Trophoblast cell (in vitro differentiated cells and primary cell): Measurements from ENCODE around the gene EXOC3L2.

Source experiments
- DNase-seq, 2 donors: peaks; one replicate each; pipeline ENCODE4 v3.0.0-alpha.2; 2016
- H2AFZ ChIP-seq: 2 replicates; pipeline ENCODE4 v1.6.1; 2013; ENCODE audit warnings: low read length, moderate library complexity, mild to moderate bottlenecking; ENCODE audit not compliant: insufficient read depth, poor library complexity
- H2AK5ac ChIP-seq: 2 replicates; pipeline ENCODE4 v1.6.1; 2013; ENCODE audit warnings: mild to moderate bottlenecking, low read length
- H2BK120ac ChIP-seq: 2 replicates; pipeline ENCODE4 v1.6.1; 2013; ENCODE audit warnings: low read length, mild to moderate bottlenecking, moderate library complexity; ENCODE audit not compliant: insufficient read depth, poor library complexity
- H2BK12ac ChIP-seq: 2 replicates; pipeline ENCODE4 v1.6.1; 2013; ENCODE audit warnings: mild to moderate bottlenecking, low read length, moderate library complexity
- H2BK5ac ChIP-seq: 2 replicates; pipeline ENCODE4 v1.6.1; 2013; ENCODE audit warnings: low read length, low read depth, moderate library complexity, mild to moderate bottlenecking; ENCODE audit not compliant: poor library complexity
- H3K14ac ChIP-seq: 2 replicates; pipeline ENCODE4 v1.6.1; 2013; ENCODE audit warnings: mild to moderate bottlenecking, low read length
- H3K18ac ChIP-seq: 2 replicates; pipeline ENCODE4 v1.6.1; 2013; ENCODE audit warnings: mild to moderate bottlenecking, low read length
- H3K23ac ChIP-seq: 2 replicates; pipeline ENCODE4 v1.6.1; 2013; ENCODE audit warnings: low read length
- H3K27ac ChIP-seq: 2 replicates; pipeline ENCODE4 v1.5.1; 2013; ENCODE audit warnings: low read depth, mild to moderate bottlenecking, inconsistent platforms, low read length, moderate library complexity
- H3K27me3 ChIP-seq: 2 replicates; pipeline ENCODE4 v1.6.1; 2013; ENCODE audit warnings: inconsistent platforms, mild to moderate bottlenecking, low read length, moderate library complexity; ENCODE audit not compliant: insufficient read depth
- H3K36me3 ChIP-seq, 2 experiments: 1 replicate in 1 of 2; 2 replicates in 1 of 2; pipeline ENCODE4 v1.6.1; 2013; ENCODE audit warnings: low read length in 2 of 2, mild to moderate bottlenecking in 2 of 2, moderate library complexity in 1 of 2; ENCODE audit not compliant: insufficient read depth in 2 of 2, control insufficient read depth in 1 of 2
- H3K4ac ChIP-seq: 2 replicates; pipeline ENCODE4 v1.6.1; 2013; ENCODE audit warnings: low read depth, mild to moderate bottlenecking, low read length, moderate library complexity
- H3K4me1 ChIP-seq, 2 experiments: 1 replicate in 1 of 2; 2 replicates in 1 of 2; pipeline ENCODE4 v1.6.1; 2013; ENCODE audit warnings: low read length in 2 of 2, mild to moderate bottlenecking in 2 of 2, moderate library complexity in 1 of 2; ENCODE audit not compliant: insufficient read depth in 2 of 2, control insufficient read depth in 1 of 2
- H3K4me2 ChIP-seq: 2 replicates; pipeline ENCODE4 v1.6.1; 2013; ENCODE audit warnings: inconsistent platforms, mild to moderate bottlenecking, low read length, moderate library complexity
- H3K4me3 ChIP-seq: 2 replicates; pipeline ENCODE4 v1.5.1; 2013; ENCODE audit warnings: mild to moderate bottlenecking, low read depth, low read length, inconsistent platforms
- H3K79me1 ChIP-seq: one replicate; pipeline ENCODE4 v1.6.1; 2013; ENCODE audit warnings: low read length
- H3K79me2 ChIP-seq: 2 replicates; pipeline ENCODE4 v1.6.1; 2013; ENCODE audit warnings: low read length, mild to moderate bottlenecking; ENCODE audit not compliant: control insufficient read depth, insufficient read depth, poor library complexity
- H3K9ac ChIP-seq: 2 replicates; pipeline ENCODE4 v1.6.1; 2013; ENCODE audit warnings: mild to moderate bottlenecking, low read length
- H3K9me3 ChIP-seq: 2 replicates; pipeline ENCODE4 v1.6.1; 2013; ENCODE audit warnings: low read depth, mild to moderate bottlenecking, control low read depth, inconsistent platforms, low read length; ENCODE audit not compliant: insufficient read depth
- H4K12ac ChIP-seq: 2 replicates; pipeline ENCODE4 v1.6.1; 2013; ENCODE audit warnings: low read depth, mild to moderate bottlenecking, low read length, moderate library complexity
- H4K8ac ChIP-seq: 2 replicates; pipeline ENCODE4 v1.6.1; 2013; ENCODE audit warnings: low read depth, mild to moderate bottlenecking, low read length, moderate library complexity
- H4K91ac ChIP-seq: one replicate; pipeline ENCODE4 v1.6.1; 2013; ENCODE audit warnings: low read depth, mild to moderate bottlenecking, low read length, moderate library complexity
- WGBS: extraction: QIAGEN DNeasy Blood & Tissue Kit; methylation state at CpG from one replicate; pipeline ENCODE4 v1.1.7; 2013; ENCODE audit warnings: missing lambda C conversion rate; ENCODE audit not compliant: insufficient read length, insufficient coverage; ENCODE audit errors: extremely low coverage; 5-methylcytosine and 5-hydroxymethylcytosine counted together

EXOC3L2 gene

GRCh38 chr19:45163156-45163555 is 82.1 kb downstream of the EXOC3L2 start:
- Histone ChIP-seq H2AFZ (no peak overlapping the region), H3K4me3 (no peak overlapping the region), H4K8ac (no peak overlapping the region), H3K9me3 (no peaks in the 10 kb centered on the region), H4K91ac (no peak overlapping the region), H2BK5ac (no peak overlapping the region), H3K27me3 (no peaks in the 10 kb centered on the region), H3K23ac (no peak overlapping the region), H3K14ac (no peak overlapping the region), H2AK5ac (no peak overlapping the region), H3K79me2 (no peaks in the 10 kb centered on the region), H3K18ac (no peak overlapping the region), H4K12ac (no peak overlapping the region), H3K4me2 (no peak overlapping the region), H3K4me1 (peaks cover 17 to 18% of the 10 kb centered on the region in 2 experiments), H2BK120ac (no peak overlapping the region), H3K27ac (no peak overlapping the region), H2BK12ac (no peak overlapping the region), H3K9ac (no peak overlapping the region), H3K79me1 (no peaks in the 10 kb centered on the region), H3K36me3 (no peaks in the 10 kb centered on the region), H3K4ac (no peak overlapping the region)
- no peak for DNase-seq
- WGBS, result no CpG with 5 or more reads among the region's 17 CpGs

- peaks cover 17 to 18% of the 10 kb centered on the region in 2 experiments for H3K4me1 ChIP-seq
- H2AFZ ChIP-seq, result no peak overlapping the region
- no peak overlapping the region for H4K8ac ChIP-seq
- no peaks in the 10 kb centered on the region for H3K9me3 ChIP-seq
- no peak overlapping the region for H3K4me3 ChIP-seq
- no peaks in the 10 kb centered on the region for H3K27me3 ChIP-seq
- no peak overlapping the region for H4K12ac ChIP-seq
- no peak overlapping the region for H2BK12ac ChIP-seq
- no peak overlapping the region for H3K14ac ChIP-seq
- no peak overlapping the region for H2AK5ac ChIP-seq
- no peak overlapping the region for H3K23ac ChIP-seq
- no peak for DNase-seq
- no peak overlapping the region for H3K27ac ChIP-seq
- H3K79me2 ChIP-seq, result no peaks in the 10 kb centered on the region
- no peak overlapping the region for H3K4me2 ChIP-seq
- H3K4ac ChIP-seq, result no peak overlapping the region
- H3K18ac ChIP-seq, result no peak overlapping the region
- no CpG with 5 or more reads among the region's 18 CpGs for WGBS
- H3K79me1 ChIP-seq, result no peaks in the 10 kb centered on the region
- H4K91ac ChIP-seq, result no peak overlapping the region
- no peaks in the 10 kb centered on the region for H3K36me3 ChIP-seq
- no peak overlapping the region for H2BK120ac ChIP-seq
- no peak overlapping the region for H2BK5ac ChIP-seq
- H3K9ac ChIP-seq, result no peak overlapping the region
Observed at GRCh38 chr19:45162608-45163143, 82.5 kb downstream of the EXOC3L2 start.
